ENCODE measurements around the gene HOMER3. TPM values are rescaled to one million over a fixed set of nuclear protein-coding genes. Genes with fewer than 3 reads are reported as not detected.

HOMER3 gene
- total RNA-seq, 2 donors from 2014 or later, result 21.9 to 29.5 TPM

DNA sequence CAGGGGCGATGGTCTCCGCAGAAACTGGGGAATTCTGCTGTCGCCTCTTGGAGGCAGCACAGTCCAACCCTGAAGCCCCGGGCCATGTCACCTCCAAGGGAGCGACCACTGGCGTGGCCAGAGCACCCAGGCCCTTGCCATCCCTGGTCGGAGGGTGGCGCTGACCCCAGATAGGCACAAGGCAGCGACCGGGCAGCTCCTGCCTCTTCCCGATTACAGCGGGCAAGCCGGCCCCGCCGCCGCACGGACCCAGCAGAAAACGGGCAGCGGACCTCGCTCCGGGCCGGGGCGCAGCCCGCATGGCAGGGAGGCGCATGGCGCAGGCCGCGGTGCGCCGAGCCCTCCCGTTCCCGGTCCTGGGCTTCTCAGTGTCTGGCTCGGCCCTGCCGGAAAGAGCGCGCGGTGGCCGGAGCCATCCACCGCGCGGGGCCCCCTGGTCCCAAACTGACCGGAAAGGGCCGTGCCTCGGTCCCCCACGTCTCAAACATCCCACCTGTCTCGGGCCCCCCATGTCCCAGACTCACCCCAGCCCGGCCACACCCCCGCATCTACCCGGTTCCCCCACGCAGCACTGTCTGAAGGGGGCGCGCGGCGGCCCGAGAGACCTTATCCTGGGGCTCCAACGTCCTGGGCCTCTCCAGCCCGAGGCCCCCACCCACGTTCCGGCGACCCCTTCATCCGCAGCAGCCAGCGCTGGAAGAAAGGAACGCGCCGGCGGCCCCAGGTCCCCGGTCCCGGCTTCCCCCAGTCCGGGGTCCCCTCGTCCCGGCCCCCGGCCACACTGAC lies 45.8 kb downstream of the HOMER3 start:
- no peak overlapping the region for H3K27ac ChIP-seq
- H3K27me3 ChIP-seq (replicated peaks; ENCODE audit: insufficient read depth), result no peaks in the 10 kb centered on the region
- no peak for TF ChIP-seq POLR2A (IDR thresholded peaks at IDR 0.05)
- TF ChIP-seq, protein P1, sequence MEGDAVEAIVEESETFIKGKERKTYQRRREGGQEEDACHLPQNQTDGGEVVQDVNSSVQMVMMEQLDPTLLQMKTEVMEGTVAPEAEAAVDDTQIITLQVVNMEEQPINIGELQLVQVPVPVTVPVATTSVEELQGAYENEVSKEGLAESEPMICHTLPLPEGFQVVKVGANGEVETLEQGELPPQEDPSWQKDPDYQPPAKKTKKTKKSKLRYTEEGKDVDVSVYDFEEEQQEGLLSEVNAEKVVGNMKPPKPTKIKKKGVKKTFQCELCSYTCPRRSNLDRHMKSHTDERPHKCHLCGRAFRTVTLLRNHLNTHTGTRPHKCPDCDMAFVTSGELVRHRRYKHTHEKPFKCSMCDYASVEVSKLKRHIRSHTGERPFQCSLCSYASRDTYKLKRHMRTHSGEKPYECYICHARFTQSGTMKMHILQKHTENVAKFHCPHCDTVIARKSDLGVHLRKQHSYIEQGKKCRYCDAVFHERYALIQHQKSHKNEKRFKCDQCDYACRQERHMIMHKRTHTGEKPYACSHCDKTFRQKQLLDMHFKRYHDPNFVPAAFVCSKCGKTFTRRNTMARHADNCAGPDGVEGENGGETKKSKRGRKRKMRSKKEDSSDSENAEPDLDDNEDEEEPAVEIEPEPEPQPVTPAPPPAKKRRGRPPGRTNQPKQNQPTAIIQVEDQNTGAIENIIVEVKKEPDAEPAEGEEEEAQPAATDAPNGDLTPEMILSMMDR (IDR thresholded peaks at IDR 0.05), result peak in 1 of 4 experiments; percentile 22
- H3K4me1 ChIP-seq (replicated peaks), result peaks cover 4% of the 10 kb centered on the region
- H3K4me3 ChIP-seq, result peak overlapping the region; percentile 8 to 29
- no peak for DNase-seq (ENCODE audit: low spot score)
- no peaks in the 10 kb centered on the region for H3K9me3 ChIP-seq
- H3K36me3 ChIP-seq, result peaks cover 0 to 4% of the 10 kb centered on the region in 2 donors
- WGBS, result 2% methylated on average over 44 of the region's 72 CpGs
- intact Hi-C loops (cut with DNase I), result no loop called here

DNA sequence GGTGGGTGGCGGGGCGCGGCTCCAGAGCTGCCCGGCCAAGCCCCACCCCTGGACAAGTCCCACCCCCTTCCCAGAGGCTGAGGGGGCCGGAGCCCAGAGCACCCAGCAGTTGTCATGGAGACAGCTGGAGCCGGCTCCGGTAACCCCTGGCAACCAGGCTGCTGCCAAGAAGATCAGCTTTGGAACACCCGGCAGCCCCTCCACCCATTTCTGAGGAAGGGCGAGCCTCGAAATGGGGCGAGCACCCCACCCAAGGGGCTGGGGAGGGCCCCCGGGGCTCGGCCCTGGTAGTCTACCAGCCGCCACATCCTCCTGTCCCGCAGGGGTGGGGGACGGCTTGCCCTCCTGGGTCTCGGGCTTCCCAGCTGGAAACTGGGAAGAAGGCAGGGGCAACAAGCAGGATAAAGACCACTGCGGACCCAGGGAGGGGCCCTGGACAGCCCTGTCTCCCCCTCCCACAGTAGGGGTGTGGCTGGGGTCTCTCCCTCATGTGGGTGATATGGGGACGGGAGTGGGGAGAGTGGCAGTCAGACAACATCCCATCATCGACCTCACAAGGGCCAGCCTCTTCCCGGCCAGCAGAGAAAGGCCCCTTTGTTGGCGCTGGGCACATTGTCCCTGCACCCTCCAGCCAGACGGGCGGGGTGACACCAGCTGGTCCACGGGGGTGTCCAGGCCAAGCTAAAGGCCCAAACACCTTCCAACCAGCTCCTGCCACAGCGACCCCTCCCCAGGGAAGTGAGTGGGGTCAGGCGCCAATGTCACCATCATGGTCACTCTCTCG lies 46.6 kb downstream of the HOMER3 start:
- no peaks in the 10 kb centered on the region for H3K27me3 ChIP-seq (replicated peaks; ENCODE audit: insufficient read depth)
- no peak overlapping the region for H3K4me3 ChIP-seq
- WGBS, result 3% methylated on average over 13 of the region's 28 CpGs

DNA sequence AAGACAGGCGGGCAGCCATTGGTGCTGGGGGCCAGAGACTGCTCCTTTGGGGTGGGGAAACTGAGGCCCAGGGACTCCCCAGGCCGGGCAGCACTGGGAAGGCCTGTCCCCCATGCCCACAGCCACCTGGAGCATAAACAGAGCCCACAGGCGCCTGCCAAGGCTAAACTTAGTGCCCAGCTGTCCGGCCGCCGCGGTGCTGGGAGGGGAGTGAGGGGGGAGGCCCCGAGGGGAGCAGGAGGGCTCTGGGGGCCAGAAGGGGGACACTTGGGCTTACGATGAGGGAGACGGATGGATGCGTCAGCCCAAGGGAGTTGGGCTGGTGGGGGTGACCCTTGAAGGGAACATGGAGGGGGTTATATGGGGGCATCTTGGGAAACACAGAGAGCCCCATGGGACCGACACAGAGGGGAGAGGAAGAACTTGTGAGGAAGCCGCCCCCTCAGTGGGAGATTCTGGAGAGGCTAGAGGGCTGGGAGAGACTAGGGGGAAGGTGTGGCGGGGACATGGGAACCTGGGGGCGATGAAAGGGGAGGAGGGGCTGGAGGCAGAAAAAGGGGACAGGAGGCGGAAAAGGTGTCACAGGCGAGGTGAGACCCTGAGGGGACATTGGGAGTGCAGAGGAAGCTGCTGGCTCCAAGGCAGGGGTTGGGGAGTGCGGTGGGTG lies 47.3 kb downstream of the HOMER3 start:
- no peaks in the 10 kb centered on the region for H3K27me3 ChIP-seq (replicated peaks; ENCODE audit: insufficient read depth)
- WGBS, result 44% methylated on average over 14 of the region's 18 CpGs
- no peak overlapping the region for H3K4me3 ChIP-seq

More for the DNA sequence above, 46.6 kb downstream of the HOMER3 start:
- Histone ChIP-seq H3K4me1 (replicated peaks) (peaks cover 4% of the 10 kb centered on the region), H3K9me3 (no peaks in the 10 kb centered on the region), H3K36me3 (no peaks in the 10 kb centered on the region), H3K27ac (no peak overlapping the region)
- intact Hi-C loops (cut with DNase I), result no loop called here
- TF ChIP-seq, protein P1 (IDR thresholded peaks at IDR 0.05), result no peak
- no peak for TF ChIP-seq POLR2AphosphoS5 (IDR thresholded peaks at IDR 0.05)
- TF ChIP-seq POLR2A (IDR thresholded peaks at IDR 0.05), result no peak
- DNase-seq (ENCODE audit: low spot score), result no peak

DNA sequence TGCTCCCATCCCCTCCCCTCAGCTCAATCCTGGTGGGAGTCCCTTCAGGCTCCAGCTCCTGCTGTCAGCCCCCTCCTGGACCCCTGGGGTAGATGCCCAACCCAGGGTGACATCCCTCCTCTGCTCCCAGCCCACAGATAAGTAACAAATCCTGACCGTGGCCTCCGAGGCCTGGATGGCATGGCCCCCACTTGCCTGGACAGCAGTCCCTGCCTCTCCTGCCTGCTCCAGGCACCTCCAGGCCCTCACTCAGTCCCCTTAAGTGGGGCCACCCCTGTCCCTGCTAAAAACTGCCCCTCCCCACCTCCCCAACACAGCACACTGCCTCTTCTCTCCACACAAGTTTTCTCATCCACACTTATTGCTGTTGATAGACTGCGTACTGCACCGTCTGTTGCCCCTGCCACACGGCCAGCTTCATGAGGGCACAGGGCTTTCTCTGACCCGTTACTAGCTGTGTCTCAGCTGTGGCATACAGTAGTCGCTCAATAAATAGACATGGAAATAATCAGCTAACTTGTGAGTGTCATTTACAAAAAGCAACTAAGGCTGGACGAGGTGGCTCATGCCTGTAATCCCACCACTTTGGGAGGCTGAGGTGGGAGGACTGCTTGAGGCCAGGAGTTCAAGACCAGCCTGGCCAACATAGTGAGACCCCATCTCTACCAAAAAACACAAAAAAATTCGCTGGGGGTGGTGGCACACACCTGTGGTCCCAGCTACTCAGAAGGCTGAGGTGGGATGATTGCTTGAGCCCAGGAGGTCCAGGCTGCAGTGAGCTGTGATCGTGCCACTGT lies 50.9 kb downstream of the HOMER3 start:
- no peak overlapping the region for H3K27ac ChIP-seq
- 88% methylated on average over 10 of the region's 10 CpGs for WGBS
- DNase-seq (ENCODE audit: low spot score), result no peak
- peaks cover 1% of the 10 kb centered on the region for H3K4me1 ChIP-seq (replicated peaks)
- no peak overlapping the region for H3K4me3 ChIP-seq
- intact Hi-C loops (cut with DNase I), result no loop called here
- TF ChIP-seq, protein P1 (IDR thresholded peaks at IDR 0.05), result no peak
- TF ChIP-seq POLR2A (IDR thresholded peaks at IDR 0.05), result no peak
- TF ChIP-seq POLR2AphosphoS5 (IDR thresholded peaks at IDR 0.05), result no peak
- H3K36me3 ChIP-seq, result no peaks in the 10 kb centered on the region
- H3K9me3 ChIP-seq, result no peaks in the 10 kb centered on the region
- no peaks in the 10 kb centered on the region for H3K27me3 ChIP-seq (replicated peaks; ENCODE audit: insufficient read depth)

More for the DNA sequence above, 47.3 kb downstream of the HOMER3 start:
- TF ChIP-seq POLR2A (IDR thresholded peaks at IDR 0.05) (no peak), POLR2AphosphoS5 (IDR thresholded peaks at IDR 0.05) (no peak)
- TF ChIP-seq, protein P1 (IDR thresholded peaks at IDR 0.05), result no peak
- Histone ChIP-seq H3K4me1 (replicated peaks) (peaks cover 4% of the 10 kb centered on the region), H3K9me3 (no peaks in the 10 kb centered on the region), H3K27ac (no peak overlapping the region), H3K36me3 (no peaks in the 10 kb centered on the region)
- no peak for DNase-seq (ENCODE audit: low spot score)
- intact Hi-C loops (cut with DNase I), result no loop called here
